Ureter (tissue), 1 donor: ENCODE data around the gene DOHH. TPM values are rescaled to one million over a fixed set of nuclear protein-coding genes. Genes with fewer than 3 reads are reported as not detected.

Experiments used
- DNase-seq: peaks from one replicate; pipeline ENCODE4 v3.0.0-alpha.2; 2020; ENCODE audit warnings: low spot score
- total RNA-seq: library from RNA; stranded (reverse); gene quantifications from one replicate; pipeline ENCODE4 v1.2.4, GENCODE V29; 2023
- donor health status: DM: yes; HTN: yes; CAD: no.

Gene DOHH
- total RNA-seq, 1 donor from 2014 or later: 7.1 TPM

- DNase-seq: no peak
Observed at GRCh38 chr19:3441986-3442329, 58.5 kb downstream of the DOHH start.

- DNase-seq: no peak
Observed at GRCh38 chr19:3441089-3441985, 59.1 kb downstream of the DOHH start.

Other genes with a start within 250 kb of the DOHH start
- gene NFIC, start 134.1 kb downstream of the DOHH start, total RNA-seq: 141 TPM
- gene SMIM24, start 20.1 kb downstream of the DOHH start, total RNA-seq: not detected
- gene SMIM44, start 17.2 kb downstream of the DOHH start, total RNA-seq: not detected
- gene FZR1, start 5.6 kb upstream of the DOHH start, total RNA-seq: 58.8 TPM
- gene TEKTIP1, start 38.5 kb upstream of the DOHH start, total RNA-seq: 6.4 TPM
- gene MFSD12, start 56.9 kb upstream of the DOHH start, total RNA-seq: 82.8 TPM
- gene HMG20B, start 72.3 kb upstream of the DOHH start, total RNA-seq: 66.5 TPM
- 2.4 TPM for gene GIPC3, start 84.8 kb upstream of the DOHH start, total RNA-seq
- gene TBXA2R, start 106.2 kb upstream of the DOHH start, total RNA-seq: 4.5 TPM
- 31.0 TPM for gene CACTIN, start 126.1 kb upstream of the DOHH start, total RNA-seq
- gene PIP5K1C, start 199.8 kb upstream of the DOHH start, total RNA-seq: 58.1 TPM
- 59.7 TPM for gene TJP3, start 207.7 kb upstream of the DOHH start, total RNA-seq